Retinal pigment epithelial cell (primary cell): ENCODE measurements around the gene ST3GAL3.

Experiments
- DNase-seq: peaks from one replicate; pipeline ENCODE4 v3.0.0-alpha.2; 2010; ENCODE audit warnings: low read depth
- H3K4me3 ChIP-seq: 2 replicates; pipeline ENCODE4 v1.5.1; 2011; ENCODE audit warnings: mild to moderate bottlenecking, low read length, control low read depth, moderate library complexity
- CTCF ChIP-seq: conservative IDR thresholded peaks from 2 replicates; pipeline ENCODE4 v1.5.1; 2011; ENCODE audit warnings: low read depth, low read length, control low read depth, inconsistent platforms

The ST3GAL3 gene

GRCh38 chr1:43974443-43975248, 267.3 kb downstream of the ST3GAL3 start, which contains the start of gene ATP6V0B:
ATP6V0B (plus strand) TSS chr1:43974960; CDS start chr1:43975041, 81 bp downstream.
- peak within 1 kb of the TSS; percentile 84 for H3K4me3 ChIP-seq
- peak; percentile 68 for DNase-seq
- TF ChIP-seq CTCF = no peak

- no peak for DNase-seq
- no peak for TF ChIP-seq CTCF
- H3K4me3 ChIP-seq = peak overlapping the region; percentile 84
Measured at GRCh38 chr1:43975249-43975961, 268.1 kb downstream of the ST3GAL3 start.

- no peak for DNase-seq
- peak overlapping the region; percentile 84 for H3K4me3 ChIP-seq
- TF ChIP-seq CTCF = no peak
Measured at GRCh38 chr1:43976045-43976444, 268.7 kb downstream of the ST3GAL3 start.

- no peak for DNase-seq
- no peak overlapping the region for H3K4me3 ChIP-seq
- TF ChIP-seq CTCF = no peak
Measured at GRCh38 chr1:43976890-43977289, 269.6 kb downstream of the ST3GAL3 start.

- no peak for DNase-seq
- TF ChIP-seq CTCF = no peak
- no peak overlapping the region for H3K4me3 ChIP-seq
Measured at GRCh38 chr1:43977376-43978263, 270.3 kb downstream of the ST3GAL3 start.

- no peak for TF ChIP-seq CTCF
- H3K4me3 ChIP-seq = no peak overlapping the region
- no peak for DNase-seq
Measured at GRCh38 chr1:43978264-43978550, 270.9 kb downstream of the ST3GAL3 start.
